Smooth muscle cell (in vitro differentiated cells): ENCODE results near the gene TMC8. TPM values are rescaled to one million over a fixed set of nuclear protein-coding genes. Genes with fewer than 3 reads are reported as not detected.
"Not testable (repeated sequence)": the region's sequence is repeated elsewhere in the genome, so short reads cannot be mapped to it uniquely, and the experiment has no call there.

Experiments used
- DNase-seq: peaks from one replicate; lab custom pipeline; 2025; ENCODE audit not compliant: unreplicated experiment; lab: John Stamatoyannopoulos, UW
- H2AFZ ChIP-seq: fragments of 200-600 bp; sonication (generic); 2 replicates; pipeline ENCODE4 v1.6.0; 2016; ENCODE audit warnings: antibody characterized with exemption, low read depth, mild to moderate bottlenecking
- H3F3A ChIP-seq: fragments of 200-600 bp; sonication (generic); 2 replicates; pipeline ENCODE4 v1.6.0; 2017; ENCODE audit warnings: antibody characterized with exemption, low read depth
- H3K27ac ChIP-seq: fragments of 200-600 bp; sonication (generic); 2 replicates; pipeline ENCODE4 v1.5.1; 2016; ENCODE audit warnings: low read depth, mild to moderate bottlenecking
- H3K27me3 ChIP-seq: fragments of 200-600 bp; sonication (generic); 2 replicates; pipeline ENCODE4 v1.6.1; 2016; ENCODE audit warnings: low read depth, mild to moderate bottlenecking
- H3K36me3 ChIP-seq: fragments of 200-600 bp; sonication (generic); 2 replicates; pipeline ENCODE4 v1.5.1; 2016; ENCODE audit warnings: low read depth
- H3K4me1 ChIP-seq: fragments of 200-600 bp; sonication (generic); 2 replicates; pipeline ENCODE4 v1.5.1; 2016; ENCODE audit warnings: low read depth
- H3K4me2 ChIP-seq: fragments of 200-600 bp; sonication (generic); 2 replicates; pipeline ENCODE4 v1.6.0; 2016; ENCODE audit warnings: mild to moderate bottlenecking
- H3K4me3 ChIP-seq: fragments of 200-600 bp; sonication (generic); 2 replicates; pipeline ENCODE4 v1.5.1; 2016; ENCODE audit warnings: mild to moderate bottlenecking
- H3K79me2 ChIP-seq: fragments of 200-600 bp; sonication (generic); 2 replicates; pipeline ENCODE4 v1.6.0; 2016; ENCODE audit warnings: low read depth, mild to moderate bottlenecking
- H3K9ac ChIP-seq: fragments of 200-600 bp; sonication (generic); 2 replicates; pipeline ENCODE4 v1.6.0; 2016; ENCODE audit warnings: low read depth
- H3K9me3 ChIP-seq: fragments of 200-600 bp; sonication (generic); replicated peaks from 2 replicates; pipeline ENCODE4 v1.5.1; 2016; ENCODE audit warnings: low read depth
- H4K20me1 ChIP-seq: fragments of 200-600 bp; sonication (generic); 2 replicates; pipeline ENCODE4 v1.6.0; 2016; ENCODE audit warnings: low read depth
- WGBS: methylation state at CpG from one replicate; pipeline ENCODE4 v1.1.7; 2016; ENCODE audit warnings: low lambda C conversion rate; 5-methylcytosine and 5-hydroxymethylcytosine counted together
- polyA plus RNA-seq: library from polyadenylated mRNA; unstranded; fragments of >200 nt; fragmentation: Nextera tagmentation; extraction: Ambion mirVana; gene quantifications from 2 replicates; pipeline ENCODE4 v1.2.1, GENCODE V29; 2016
- total RNA-seq: library from RNA; depleted of rRNA; stranded (reverse); fragments of >200 nt; gene quantifications from 2 replicates; pipeline ENCODE4 v1.2.3, GENCODE V29; 2014
- TF ChIP-seq, protein P1 (sequence below): fragments of 200-600 bp; sonication (generic); IDR thresholded peaks from 2 replicates; pipeline ENCODE4 v1.5.1; 2017; ENCODE audit warnings: borderline replicate concordance, mild to moderate bottlenecking, antibody characterized with exemption; ENCODE audit not compliant: insufficient read depth, poor library complexity, severe bottlenecking

The TMC8 gene
- total RNA-seq (0.04 and 0.27 TPM in 2 replicates), polyA plus RNA-seq (0.38 and 1.2 TPM in 2 replicates)

DNA sequence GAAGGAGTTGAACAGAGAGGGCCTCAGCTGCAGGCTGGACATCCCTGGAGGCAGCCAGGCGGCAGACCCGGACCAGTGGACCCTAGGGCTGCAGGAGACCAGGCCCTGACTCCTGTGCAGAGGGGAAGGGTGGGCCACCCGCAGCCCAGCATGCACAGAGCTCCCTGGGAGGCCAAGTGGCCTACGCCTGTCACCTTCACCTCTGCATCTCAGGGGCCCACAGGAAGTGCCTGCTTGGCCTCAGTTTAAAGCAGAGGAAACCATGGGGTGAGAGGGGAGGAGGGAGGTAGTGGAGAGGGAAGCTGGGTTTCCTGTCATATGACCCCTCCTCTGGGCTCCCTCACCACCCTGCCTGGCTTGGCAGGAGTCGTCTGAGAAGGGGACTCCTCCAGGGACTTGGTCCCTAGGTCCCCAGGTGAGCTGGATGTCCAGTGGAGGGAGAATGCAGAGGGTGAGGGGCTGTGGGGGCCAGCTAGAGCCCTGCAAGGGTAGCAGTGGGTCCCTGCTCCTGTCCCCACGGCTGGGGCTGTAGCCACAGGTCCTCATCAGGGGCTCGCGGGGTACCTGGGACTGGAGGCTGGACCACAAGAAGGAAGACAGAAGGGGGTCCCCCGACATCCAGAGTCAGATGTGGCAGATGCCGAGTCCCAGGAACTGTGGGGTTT lies at the start of gene TMC8:
Gene TMC8, plus strand, starts transcription at position 335 of the 665 bp plus-strand sequence. CDS start 818 bp downstream, outside the sequence.
- peak within 1 kb of the TSS; percentile 70 for H3K4me2 ChIP-seq
- no peaks in the 10 kb centered on the region for H3K36me3 ChIP-seq
- H3K27ac ChIP-seq = no peak within 1 kb of the TSS
- no peaks in the 10 kb centered on the region for H3K9me3 ChIP-seq
- H3K79me2 ChIP-seq = no peaks in the 10 kb centered on the region
- H3K27me3 ChIP-seq = peaks cover 18% of the 10 kb centered on the region
- H3K9ac ChIP-seq = no peak within 1 kb of the TSS
- no peak within 1 kb of the TSS for H2AFZ ChIP-seq
- no peaks in the 10 kb centered on the region for H3F3A ChIP-seq
- H3K4me3 ChIP-seq = peak within 1 kb of the TSS; percentile 30
- TF ChIP-seq, protein P1, sequence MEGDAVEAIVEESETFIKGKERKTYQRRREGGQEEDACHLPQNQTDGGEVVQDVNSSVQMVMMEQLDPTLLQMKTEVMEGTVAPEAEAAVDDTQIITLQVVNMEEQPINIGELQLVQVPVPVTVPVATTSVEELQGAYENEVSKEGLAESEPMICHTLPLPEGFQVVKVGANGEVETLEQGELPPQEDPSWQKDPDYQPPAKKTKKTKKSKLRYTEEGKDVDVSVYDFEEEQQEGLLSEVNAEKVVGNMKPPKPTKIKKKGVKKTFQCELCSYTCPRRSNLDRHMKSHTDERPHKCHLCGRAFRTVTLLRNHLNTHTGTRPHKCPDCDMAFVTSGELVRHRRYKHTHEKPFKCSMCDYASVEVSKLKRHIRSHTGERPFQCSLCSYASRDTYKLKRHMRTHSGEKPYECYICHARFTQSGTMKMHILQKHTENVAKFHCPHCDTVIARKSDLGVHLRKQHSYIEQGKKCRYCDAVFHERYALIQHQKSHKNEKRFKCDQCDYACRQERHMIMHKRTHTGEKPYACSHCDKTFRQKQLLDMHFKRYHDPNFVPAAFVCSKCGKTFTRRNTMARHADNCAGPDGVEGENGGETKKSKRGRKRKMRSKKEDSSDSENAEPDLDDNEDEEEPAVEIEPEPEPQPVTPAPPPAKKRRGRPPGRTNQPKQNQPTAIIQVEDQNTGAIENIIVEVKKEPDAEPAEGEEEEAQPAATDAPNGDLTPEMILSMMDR = no peak
- no peaks in the 10 kb centered on the region for H4K20me1 ChIP-seq
- 83% methylated on average over 10 of the region's 10 CpGs for WGBS
- DNase-seq = no peak
- peaks cover 13% of the 10 kb centered on the region for H3K4me1 ChIP-seq

DNA sequence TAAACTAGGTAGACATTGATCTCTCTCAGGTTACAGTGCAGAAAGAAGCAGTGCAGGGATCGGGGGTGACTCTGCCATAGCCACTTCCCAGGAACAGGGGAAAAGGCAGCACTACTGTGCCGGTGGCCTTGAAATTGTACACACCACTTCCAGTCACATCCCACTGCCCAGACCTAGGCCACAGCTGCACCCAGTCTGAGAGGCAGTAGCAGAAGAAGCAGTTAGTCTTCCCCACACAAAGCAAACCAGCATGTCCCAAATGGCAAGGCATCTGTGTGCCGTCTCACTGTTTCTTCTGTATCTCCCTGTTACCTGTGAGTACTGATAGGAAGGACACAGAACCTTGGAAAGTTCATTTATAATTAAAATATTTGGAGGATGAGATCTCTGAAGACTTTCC lies 49.0 kb upstream of the TMC8 start:
- 94% methylated on average over 3 of the region's 3 CpGs for WGBS
- TF ChIP-seq, protein P1 = no peak
- Histone ChIP-seq H3K4me2 (no peak overlapping the region), H3K9me3 (no peaks in the 10 kb centered on the region), H3F3A (no peaks in the 10 kb centered on the region), H4K20me1 (no peaks in the 10 kb centered on the region), H3K4me1 (no peaks in the 10 kb centered on the region), H3K36me3 (no peaks in the 10 kb centered on the region), H3K9ac (no peak overlapping the region), H3K4me3 (no peak overlapping the region), H3K79me2 (no peaks in the 10 kb centered on the region), H3K27ac (no peak overlapping the region), H2AFZ (no peak overlapping the region), H3K27me3 (no peaks in the 10 kb centered on the region)
- DNase-seq = no peak

DNA sequence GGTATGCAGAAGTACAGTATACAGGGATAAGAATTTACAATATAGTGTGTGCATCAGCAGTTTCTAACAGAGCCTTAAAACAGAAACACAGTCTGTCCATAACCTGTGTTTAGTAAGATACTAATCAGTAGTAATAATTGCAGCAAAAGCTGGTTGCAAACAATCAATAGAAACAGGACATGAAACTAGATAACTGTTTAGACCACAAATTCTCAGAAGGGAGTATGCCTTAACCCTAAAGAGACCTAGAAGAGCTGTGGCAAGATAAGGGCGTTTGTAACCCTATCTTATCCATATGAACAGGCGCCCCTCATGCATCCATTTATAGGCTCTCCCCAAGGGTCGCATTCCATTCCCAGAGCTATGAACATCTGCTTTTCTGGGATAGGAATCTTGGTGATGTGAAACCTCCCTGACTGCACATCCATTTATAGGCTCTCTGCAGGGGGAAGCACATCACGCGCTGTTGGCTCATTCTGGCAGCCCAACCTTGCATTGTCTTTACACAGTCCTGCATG lies 48.2 kb upstream of the TMC8 start:
- WGBS = 73% methylated on average over 5 of the region's 5 CpGs
- not testable (repeated sequence) for DNase-seq, H3K4me2 ChIP-seq, H3K4me3 ChIP-seq, H3K4me1 ChIP-seq, H3K79me2 ChIP-seq, H3F3A ChIP-seq, H3K27ac ChIP-seq, H3K9me3 ChIP-seq, H3K36me3 ChIP-seq, H3K27me3 ChIP-seq, H4K20me1 ChIP-seq, H2AFZ ChIP-seq, H3K9ac ChIP-seq

GRCh38 chr17:78082988-78083387 lies 47.6 kb upstream of the TMC8 start:
- no peak for DNase-seq
- Histone ChIP-seq H3F3A (no peaks in the 10 kb centered on the region), H2AFZ (no peak overlapping the region), H3K4me1 (no peaks in the 10 kb centered on the region), H3K36me3 (no peaks in the 10 kb centered on the region), H3K4me2 (no peak overlapping the region), H3K79me2 (no peaks in the 10 kb centered on the region), H3K27ac (no peak overlapping the region), H3K9me3 (no peaks in the 10 kb centered on the region), H4K20me1 (no peaks in the 10 kb centered on the region), H3K27me3 (no peaks in the 10 kb centered on the region), H3K9ac (no peak overlapping the region), H3K4me3 (no peak overlapping the region)
- WGBS = 92% methylated on average over 7 of the region's 7 CpGs
- TF ChIP-seq, protein P1 = no peak
